Measurements from ENCODE around the gene LGR4. TPM values are rescaled to one million over a fixed set of nuclear protein-coding genes. Genes with fewer than 3 reads are reported as not detected.

LGR4 gene
- total and polyA plus RNA-seq, 10 of the 15 experiments (the other 5 are each of a cell fraction or from before 2014, with no cell fraction given) = under 0.01 to 0.64 (median 0.04) TPM; not detected in 5

GRCh38 chr11:27384227-27384626 lies 88.4 kb downstream of the LGR4 start:
- Histone ChIP-seq H3K79me2 (ENCODE audit: control insufficient read depth, insufficient read depth, low read length) (no peaks in the 10 kb centered on the region), H3K4me3 (no peak overlapping the region), H3K27ac (ENCODE audit: control insufficient read depth, insufficient read depth) (no peak overlapping the region), H3K4me2 (ENCODE audit: control insufficient read depth, insufficient read depth) (no peak overlapping the region), H3K9me3 (replicated peaks; ENCODE audit: control insufficient read depth, insufficient read depth, low read length) (no peaks in the 10 kb centered on the region), H3K36me3 (ENCODE audit: control insufficient read depth in 2 of 2, insufficient read depth in 2 of 2, low read length in 1 of 2) (no peaks in the 10 kb centered on the region), H4K20me1 (ENCODE audit: control insufficient read depth, insufficient read depth) (no peaks in the 10 kb centered on the region), H3K27me3 (replicated peaks in 1 of 2; ENCODE audit: control insufficient read depth in 2 of 2, insufficient read depth in 2 of 2, low read length in 1 of 2) (no peaks in the 10 kb centered on the region; a peak in 1 of 4 replicates), H3K9ac (ENCODE audit: control insufficient read depth, insufficient read depth, low read length) (no peak overlapping the region), H2AFZ (ENCODE audit: control insufficient read depth, low read depth, low read length) (no peak overlapping the region), H3K4me1 (ENCODE audit: control insufficient read depth, insufficient read depth, low read length) (no peaks in the 10 kb centered on the region)
- TF ChIP-seq CBFB (IDR thresholded peaks at IDR 0.05; ENCODE audit: low read depth) (no peak), RB1 (IDR thresholded peaks at IDR 0.05; ENCODE audit: borderline replicate concordance) (no peak), FOXM1 (IDR thresholded peaks at IDR 0.05; ENCODE audit: low read depth, low read length) (no peak), GATAD2B (conservative IDR thresholded peaks at IDR 0.05; ENCODE audit: low read depth) (no peak)
- intact Hi-C loops (cut with micrococcal nuclease; ENCODE audit: unreplicated experiment) (no loop called here), in situ Hi-C loops (cut with MboI) (no loop called here)
- POLR2A ChIA-PET = no interaction called here
- FAIRE-seq = no peak
- BruUV-seq (replicated peaks) = no TSS peak
- no peak for DNase-seq (ENCODE audit: low read depth, low spot score)
- SMC1A ChIA-PET (ENCODE audit: uncharacterized antibody, unreplicated experiment) = interaction anchor here (0.7 to 1.8 kb wide), 6 partner anchors 10 to 683 kb away, joined by 3 to 5 read pairs (median 4); no protein-coding TSS in a partner anchor
- RAD21 ChIA-PET (ENCODE audit: unreplicated experiment) = no interaction called here
- no peak for ATAC-seq
- CTCF ChIA-PET = interaction anchor here (1.0 to 1.6 kb wide), 6 partner anchors 11 to 200 kb away, joined by 3 to 5 read pairs (median 4); no protein-coding TSS in a partner anchor

GRCh38 chr11:27383645-27384044 lies 88.9 kb downstream of the LGR4 start:
- intact Hi-C loops (cut with micrococcal nuclease; ENCODE audit: unreplicated experiment) (no loop called here), in situ Hi-C loops (cut with MboI) (no loop called here)
- ChIA-PET POLR2A (no interaction called here), SMC1A (ENCODE audit: uncharacterized antibody, unreplicated experiment) (interaction anchor here (1.2 to 1.6 kb wide), 3 partner anchors 13 to 17 kb away, joined by 3 to 5 read pairs (median 3); no protein-coding TSS in a partner anchor), CTCF (interaction anchor here (1.3 to 1.6 kb wide), 3 partner anchors 12 to 200 kb away, joined by 3 to 5 read pairs (median 4); no protein-coding TSS in a partner anchor), RAD21 (ENCODE audit: unreplicated experiment) (no interaction called here)
- H3K27ac ChIP-seq (ENCODE audit: control insufficient read depth, insufficient read depth) = no peak overlapping the region
- H3K9ac ChIP-seq (ENCODE audit: control insufficient read depth, insufficient read depth, low read length) = no peak overlapping the region
- no peak overlapping the region for H2AFZ ChIP-seq (ENCODE audit: control insufficient read depth, low read depth, low read length)
- H3K9me3 ChIP-seq (replicated peaks; ENCODE audit: control insufficient read depth, insufficient read depth, low read length) = no peaks in the 10 kb centered on the region
- H3K4me2 ChIP-seq (ENCODE audit: control insufficient read depth, insufficient read depth) = no peak overlapping the region
- H3K27me3 ChIP-seq (replicated peaks in 1 of 2; ENCODE audit: control insufficient read depth in 2 of 2, insufficient read depth in 2 of 2, low read length in 1 of 2) = no peaks in the 10 kb centered on the region; a peak in 1 of 4 replicates
- ATAC-seq = no peak
- no peaks in the 10 kb centered on the region for H4K20me1 ChIP-seq (ENCODE audit: control insufficient read depth, insufficient read depth)
- BruUV-seq (replicated peaks) = no TSS peak
- WGBS (ENCODE audit: insufficient coverage, insufficient replicate concordance, low lambda C conversion rate, missing lambda C conversion rate) = 0% methylated on average over 1 of the region's 1 CpG
- FAIRE-seq = no peak
- TF ChIP-seq ZBTB33 (IDR thresholded peaks at IDR 0.05) = no peak
- H3K79me2 ChIP-seq (ENCODE audit: control insufficient read depth, insufficient read depth, low read length) = no peaks in the 10 kb centered on the region
- no peak for DNase-seq (ENCODE audit: low read depth, low spot score)
- H3K4me3 ChIP-seq = no peak overlapping the region
- H3K4me1 ChIP-seq (ENCODE audit: control insufficient read depth, insufficient read depth, low read length) = no peaks in the 10 kb centered on the region
- no peaks in the 10 kb centered on the region for H3K36me3 ChIP-seq (ENCODE audit: control insufficient read depth in 2 of 2, insufficient read depth in 2 of 2, low read length in 1 of 2)

Measured in GM12878 (cell line).